MG63 (cell line): ENCODE results near the gene MRPS33. TPM values are rescaled to one million over a fixed set of nuclear protein-coding genes. Genes with fewer than 3 reads are reported as not detected.
A peak's percentile ranks its signal among the peaks of the same experiment; 100 is the strongest.

Experiments used
- DNase-seq: peaks from one replicate; pipeline ENCODE4 v3.0.0-alpha.2; 2020
- H3K27me3 ChIP-seq: fragments of 250-450 bp; sonication (Bioruptor Pico); 2 replicates; pipeline ENCODE4 v1.5.1; 2020; ENCODE audit warnings: mild to moderate bottlenecking, moderate library complexity
- H3K36me3 ChIP-seq: fragments of 250-450 bp; sonication (Bioruptor Pico); 2 replicates; pipeline ENCODE4 v1.5.1; 2020; ENCODE audit warnings: mild to moderate bottlenecking, moderate library complexity
- H3K4me3 ChIP-seq: fragments of 250-450 bp; sonication (Bioruptor Pico); 2 replicates; pipeline ENCODE4 v1.5.1; 2020; ENCODE audit warnings: mild to moderate bottlenecking, moderate library complexity
- H3K9me3 ChIP-seq: fragments of 250-450 bp; sonication (Bioruptor Pico); 2 replicates; pipeline ENCODE4 v1.5.1; 2020; ENCODE audit warnings: mild to moderate bottlenecking, moderate library complexity
- total RNA-seq: library from RNA; depleted of rRNA; stranded (reverse); fragments of >200 nt; shearing (Covaris generic); gene quantifications from 2 replicates; pipeline ENCODE4 v1.2.3, GENCODE V29; 2014; ENCODE audit warnings: low replicate concordance

MRPS33 gene
- total RNA-seq, 1 experiment from 2014 or later = 49.7 TPM

DNA sequence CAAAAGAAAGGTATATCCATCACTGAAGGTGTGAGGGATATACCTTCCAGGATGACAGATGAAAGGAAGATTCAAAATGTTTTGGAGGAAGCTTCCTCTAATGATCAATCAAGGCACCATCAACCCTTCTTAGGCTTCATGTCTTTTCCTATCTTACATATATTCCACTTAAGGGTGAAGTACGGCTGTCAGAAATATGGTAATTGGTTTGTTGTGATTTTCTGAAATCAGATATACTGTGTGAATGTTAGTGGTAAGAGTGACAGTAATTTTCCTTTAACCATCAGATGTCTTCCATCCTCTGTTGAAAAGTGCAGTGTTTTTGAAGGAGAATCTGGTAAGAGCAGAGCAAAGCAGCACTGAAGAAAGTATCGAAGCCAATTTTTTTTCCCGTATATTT lies 2.8 kb upstream of the MRPS33 start:
- no peaks in the 10 kb centered on the region for H3K9me3 ChIP-seq
- no peaks in the 10 kb centered on the region for H3K27me3 ChIP-seq
- no peaks in the 10 kb centered on the region for H3K36me3 ChIP-seq
- no peak for DNase-seq
- H3K4me3 ChIP-seq = no peak overlapping the region

DNA sequence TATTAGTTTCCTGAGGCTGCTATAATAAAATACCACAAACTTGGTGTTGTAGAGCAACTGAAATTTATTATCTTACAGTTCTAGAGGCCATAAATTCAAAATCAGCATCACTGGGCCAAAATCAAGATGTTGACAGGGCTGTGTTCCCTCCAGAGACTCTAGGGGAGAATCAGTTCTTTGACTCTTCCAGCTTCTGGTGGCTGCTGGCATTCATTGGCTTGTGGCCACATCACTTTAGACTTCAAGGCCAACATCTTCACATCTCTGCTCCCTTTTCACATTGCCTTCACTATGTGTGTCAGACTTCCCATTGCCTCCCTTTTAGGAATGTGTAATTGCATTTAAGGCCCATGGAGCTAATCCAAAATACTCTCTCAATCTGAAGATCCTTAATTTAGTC lies 1.6 kb upstream of the MRPS33 start:
- Histone ChIP-seq H3K27me3 (no peaks in the 10 kb centered on the region), H3K4me3 (no peak overlapping the region), H3K36me3 (no peaks in the 10 kb centered on the region), H3K9me3 (no peaks in the 10 kb centered on the region)
- DNase-seq = no peak

DNA sequence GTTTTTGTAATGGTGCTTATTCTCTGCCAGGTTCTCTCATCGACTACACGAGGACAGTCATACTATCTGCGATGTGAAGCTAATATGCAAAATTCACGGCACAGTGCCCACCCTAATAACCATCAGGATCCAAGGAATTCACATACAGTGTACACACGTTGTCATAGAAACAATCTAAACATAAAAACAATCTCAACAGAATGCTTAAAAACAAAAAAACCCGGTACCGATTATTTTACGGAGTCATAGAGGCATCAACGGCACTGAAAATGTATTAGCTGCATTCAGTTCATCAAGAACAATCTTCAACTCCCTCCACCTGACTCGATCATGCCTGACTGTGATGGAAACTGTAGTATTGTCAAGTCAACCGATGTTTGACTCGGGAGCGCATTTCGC lies 628 bp downstream of the MRPS33 start:
- Histone ChIP-seq H3K9me3 (no peaks in the 10 kb centered on the region), H3K36me3 (peaks cover 4% of the 10 kb centered on the region; the same call in 1 of the 2 replicates), H3K27me3 (no peaks in the 10 kb centered on the region), H3K4me3 (peak overlapping the region; percentile 64)
- DNase-seq = no peak

- peak overlapping the region; percentile 64 for H3K4me3 ChIP-seq
- no peaks in the 10 kb centered on the region for H3K9me3 ChIP-seq
- peaks cover 4% of the 10 kb centered on the region; the same call in 1 of the 2 replicates for H3K36me3 ChIP-seq
- no peaks in the 10 kb centered on the region for H3K27me3 ChIP-seq
- no peak for DNase-seq
Measured at GRCh38 chr7:141013345-141013715, 1.4 kb downstream of the MRPS33 start.

- Histone ChIP-seq H3K9me3 (no peaks in the 10 kb centered on the region), H3K36me3 (peaks cover 4% of the 10 kb centered on the region; the same call in 1 of the 2 replicates), H3K27me3 (no peaks in the 10 kb centered on the region), H3K4me3 (no peak overlapping the region; the same call in 1 of the 2 replicates)
- no peak for DNase-seq
Measured at GRCh38 chr7:141012696-141013344, 1.9 kb downstream of the MRPS33 start.

GRCh38 chr7:141012044-141012685 lies 2.6 kb downstream of the MRPS33 start:
- peak; percentile 24 for DNase-seq
- H3K4me3 ChIP-seq = no peak overlapping the region
- H3K9me3 ChIP-seq = no peaks in the 10 kb centered on the region
- peaks cover 4% of the 10 kb centered on the region; the same call in 1 of the 2 replicates for H3K36me3 ChIP-seq
- no peaks in the 10 kb centered on the region for H3K27me3 ChIP-seq

DNA sequence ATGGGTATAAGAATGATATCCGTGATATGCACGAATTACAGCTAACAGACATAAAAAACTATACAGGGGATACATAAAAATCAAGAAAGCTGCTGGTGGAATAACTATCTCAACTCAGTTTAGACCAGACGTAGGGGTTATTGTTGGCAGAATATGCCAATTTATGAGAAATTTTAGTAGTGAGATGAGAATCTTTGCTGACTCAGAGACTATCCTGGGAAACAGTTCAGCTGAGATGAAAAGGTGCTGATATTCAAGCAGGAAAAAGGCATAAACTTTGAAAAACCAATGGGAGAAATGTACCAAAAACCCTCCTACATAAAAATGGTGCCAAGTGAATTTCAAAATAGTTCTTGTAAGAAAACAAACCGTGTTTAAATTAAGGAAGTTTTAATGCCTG lies 3.3 kb downstream of the MRPS33 start:
- Histone ChIP-seq H3K36me3 (peaks cover 4% of the 10 kb centered on the region; the same call in 1 of the 2 replicates), H3K27me3 (no peaks in the 10 kb centered on the region), H3K9me3 (no peaks in the 10 kb centered on the region), H3K4me3 (no peak overlapping the region)
- DNase-seq = no peak

GRCh38 chr7:141003172-141004065 lies 11.3 kb downstream of the MRPS33 start:
- Histone ChIP-seq H3K4me3 (no peak overlapping the region), H3K9me3 (no peaks in the 10 kb centered on the region)

DNA sequence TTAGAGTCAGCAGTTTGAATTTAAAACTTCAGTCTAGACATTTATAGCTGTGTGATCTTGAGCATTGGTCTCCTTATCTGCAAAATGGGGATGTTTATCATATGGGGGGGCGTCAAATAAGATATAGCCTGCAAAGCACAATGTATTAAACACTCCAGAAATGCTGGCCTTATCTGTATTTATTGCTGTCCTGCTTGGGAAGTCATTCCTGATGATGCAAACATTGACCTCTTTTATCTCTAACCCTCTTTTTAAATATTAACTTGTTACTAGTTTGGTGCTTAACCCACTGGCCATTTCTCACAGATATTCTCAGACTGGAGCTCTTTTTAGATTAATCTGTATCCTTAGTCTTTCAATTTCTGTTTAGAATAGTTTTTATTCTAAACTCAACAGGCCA lies 13.2 kb downstream of the MRPS33 start:
- Histone ChIP-seq H3K4me3 (no peak overlapping the region), H3K36me3 (no peaks in the 10 kb centered on the region), H3K27me3 (no peaks in the 10 kb centered on the region), H3K9me3 (no peaks in the 10 kb centered on the region)
- DNase-seq = no peak

More at GRCh38 chr7:141003172-141004065, 11.3 kb downstream of the MRPS33 start:
- no peaks in the 10 kb centered on the region for H3K36me3 ChIP-seq
- DNase-seq = no peak
- H3K27me3 ChIP-seq = no peaks in the 10 kb centered on the region

DNA sequence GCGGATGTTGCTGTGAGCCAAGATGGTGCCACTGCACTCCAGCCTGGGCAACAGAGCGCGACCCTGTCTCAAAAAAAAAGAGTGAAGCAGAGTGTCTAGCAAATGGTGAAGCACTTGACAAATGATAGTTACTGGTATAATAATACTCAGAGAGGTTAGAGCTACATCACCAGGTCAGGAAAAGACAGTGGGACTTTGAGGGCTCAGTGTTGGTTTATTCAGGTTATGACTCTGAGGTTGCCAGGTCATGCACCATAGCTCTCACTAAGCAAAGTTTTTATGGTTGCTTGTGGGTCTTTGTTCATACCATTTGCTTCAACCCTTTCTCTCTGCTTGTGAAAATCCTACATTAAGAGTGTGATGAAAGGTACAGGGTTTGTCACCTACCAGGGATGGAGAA lies 13.6 kb downstream of the MRPS33 start:
- H3K27me3 ChIP-seq = no peaks in the 10 kb centered on the region
- H3K36me3 ChIP-seq = no peaks in the 10 kb centered on the region
- DNase-seq = no peak
- H3K4me3 ChIP-seq = no peak overlapping the region
- H3K9me3 ChIP-seq = no peaks in the 10 kb centered on the region

DNA sequence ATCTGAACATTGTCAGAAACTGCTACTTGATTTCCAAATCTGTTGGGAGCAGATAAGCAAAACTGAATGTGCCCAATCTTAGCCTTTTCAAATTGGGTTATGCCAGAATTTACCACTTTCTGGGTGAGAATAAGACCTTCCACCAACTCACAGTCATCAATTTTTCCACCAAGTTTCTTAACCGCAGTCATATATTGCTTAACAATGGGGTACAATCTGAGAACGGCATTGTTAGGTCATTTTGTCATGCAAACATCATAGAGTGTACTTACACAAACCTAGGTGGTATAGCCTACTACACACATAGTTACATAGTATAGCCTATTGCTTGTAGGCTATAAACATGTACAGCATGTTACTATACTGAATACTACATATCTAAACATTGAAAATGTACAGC lies 16.0 kb downstream of the MRPS33 start:
- no peak overlapping the region for H3K4me3 ChIP-seq
- H3K36me3 ChIP-seq = no peaks in the 10 kb centered on the region
- no peaks in the 10 kb centered on the region for H3K9me3 ChIP-seq
- DNase-seq = no peak
- no peaks in the 10 kb centered on the region for H3K27me3 ChIP-seq

- DNase-seq = no peak
- H3K4me3 ChIP-seq = no peak overlapping the region
- no peaks in the 10 kb centered on the region for H3K9me3 ChIP-seq
- H3K36me3 ChIP-seq = no peaks in the 10 kb centered on the region
- H3K27me3 ChIP-seq = no peaks in the 10 kb centered on the region
Measured at GRCh38 chr7:140992422-140992821, 22.3 kb downstream of the MRPS33 start.

- Histone ChIP-seq H3K36me3 (no peaks in the 10 kb centered on the region), H3K9me3 (no peaks in the 10 kb centered on the region), H3K27me3 (no peaks in the 10 kb centered on the region), H3K4me3 (no peak overlapping the region)
- no peak for DNase-seq
Measured at GRCh38 chr7:140990193-140990962, 24.4 kb downstream of the MRPS33 start.

DNA sequence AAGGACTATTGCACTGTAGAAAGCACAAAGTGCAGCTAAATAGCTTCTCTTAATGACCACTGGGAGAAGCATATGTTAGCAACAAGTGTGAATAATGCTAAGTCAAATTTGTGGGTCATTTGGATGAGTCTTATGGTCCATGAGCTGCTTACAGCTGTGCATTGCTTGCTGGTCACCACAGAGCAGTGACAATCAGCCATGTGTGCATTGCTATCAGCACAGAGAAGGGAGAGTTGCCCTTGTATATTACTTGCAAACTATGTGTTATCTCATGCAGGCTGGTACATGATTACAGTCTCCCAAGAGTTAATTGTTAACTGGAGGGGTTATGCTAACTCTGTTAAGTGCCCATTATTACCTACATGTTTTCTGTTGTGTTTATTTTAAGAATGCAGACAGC lies 25.7 kb downstream of the MRPS33 start:
- DNase-seq = no peak
- Histone ChIP-seq H3K36me3 (no peaks in the 10 kb centered on the region), H3K9me3 (no peaks in the 10 kb centered on the region), H3K27me3 (no peaks in the 10 kb centered on the region), H3K4me3 (no peak overlapping the region)

DNA sequence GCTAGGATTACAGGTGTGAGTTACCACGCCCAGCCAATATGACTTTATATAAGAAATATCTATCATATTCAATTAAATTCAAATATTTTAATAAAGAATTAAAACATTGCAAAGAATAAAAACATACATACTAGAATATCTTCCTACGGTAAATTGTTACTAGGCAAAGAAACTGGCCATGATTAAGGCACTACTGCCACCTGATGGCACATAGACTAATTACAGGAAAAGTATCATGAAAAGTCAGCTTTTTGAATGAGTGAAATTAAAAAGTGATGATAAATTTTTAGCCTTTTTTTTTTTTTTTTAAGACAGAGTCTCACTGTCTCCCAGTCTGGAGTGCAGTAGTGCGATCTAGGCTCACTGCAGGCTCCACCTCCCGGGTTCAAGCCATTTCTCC lies 30.9 kb downstream of the MRPS33 start:
- H3K9me3 ChIP-seq = no peaks in the 10 kb centered on the region
- no peak for DNase-seq

DNA sequence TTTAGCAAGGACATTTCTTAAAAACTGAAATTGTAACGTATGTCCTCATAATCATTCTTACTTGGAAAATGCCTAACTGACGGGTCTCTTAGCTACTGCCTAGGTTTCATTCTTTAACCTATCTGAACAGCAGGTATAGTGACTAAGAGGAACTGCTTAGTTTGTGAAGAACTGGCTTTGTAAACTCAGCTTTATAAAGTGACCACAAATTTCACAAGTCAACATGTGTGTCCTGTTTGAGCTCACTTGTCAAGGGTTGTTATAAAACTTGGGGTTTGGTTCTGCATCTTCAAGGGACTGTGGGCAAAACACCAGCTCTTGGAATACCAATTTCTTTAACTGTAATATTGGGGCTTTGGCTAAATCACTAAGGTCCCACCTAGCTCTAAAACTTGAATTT lies 32.2 kb downstream of the MRPS33 start:
- H3K9me3 ChIP-seq = no peaks in the 10 kb centered on the region
- no peak for DNase-seq

More for the DNA sequence above, 30.9 kb downstream of the MRPS33 start:
- no peaks in the 10 kb centered on the region for H3K27me3 ChIP-seq
- H3K4me3 ChIP-seq = no peak overlapping the region
- no peaks in the 10 kb centered on the region for H3K36me3 ChIP-seq

GRCh38 chr7:140981951-140982350 lies 32.8 kb downstream of the MRPS33 start:
- no peak overlapping the region for H3K4me3 ChIP-seq
- H3K9me3 ChIP-seq = no peaks in the 10 kb centered on the region
- H3K27me3 ChIP-seq = no peaks in the 10 kb centered on the region
- no peaks in the 10 kb centered on the region for H3K36me3 ChIP-seq
- no peak for DNase-seq

More for the DNA sequence above, 32.2 kb downstream of the MRPS33 start:
- Histone ChIP-seq H3K4me3 (no peak overlapping the region), H3K27me3 (no peaks in the 10 kb centered on the region), H3K36me3 (no peaks in the 10 kb centered on the region)
